Measurements from ENCODE around the gene STKLD1. TPM values are rescaled to one million over a fixed set of nuclear protein-coding genes. Genes with fewer than 3 reads are reported as not detected.

STKLD1 gene
- total RNA-seq, 1 donor = 0.72 TPM

DNA sequence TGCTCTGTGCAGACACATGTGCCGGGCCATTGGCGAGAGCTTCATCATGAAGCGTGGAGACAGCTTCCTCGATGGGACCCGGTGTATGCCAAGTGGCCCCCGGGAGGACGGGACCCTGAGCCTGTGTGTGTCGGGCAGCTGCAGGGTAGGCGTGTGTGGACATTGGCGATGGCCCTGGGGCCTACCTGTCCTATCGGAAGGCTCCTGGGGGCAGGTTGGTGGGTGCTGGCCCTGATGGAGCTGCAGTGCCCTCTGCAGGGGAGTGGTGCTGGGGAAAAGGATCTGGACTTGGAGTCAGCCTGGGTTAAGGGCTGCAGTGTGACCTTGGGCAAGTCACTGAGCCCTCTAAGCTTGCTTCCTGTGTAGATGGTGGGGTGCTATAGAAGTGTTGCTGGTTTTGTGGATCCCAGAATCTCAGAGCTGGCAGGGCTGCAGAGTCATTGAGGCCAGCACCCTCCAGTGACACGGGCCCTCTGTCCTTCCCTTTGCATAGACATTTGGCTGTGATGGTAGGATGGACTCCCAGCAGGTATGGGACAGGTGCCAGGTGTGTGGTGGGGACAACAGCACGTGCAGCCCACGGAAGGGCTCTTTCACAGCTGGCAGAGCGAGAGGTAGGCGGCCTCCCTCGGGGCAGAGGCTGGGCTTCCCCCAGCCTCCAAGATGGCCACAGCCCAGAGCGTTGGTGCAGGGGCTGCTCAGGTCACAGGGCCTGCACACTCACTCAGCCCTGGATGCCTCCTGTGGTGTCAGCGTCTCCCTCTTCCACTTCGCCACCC lies 61.8 kb downstream of the STKLD1 start:
- Histone ChIP-seq H3K36me3 (ENCODE audit: insufficient read depth, low read length) (no peaks in the 10 kb centered on the region), H3K27me3 (ENCODE audit: insufficient read depth, low read length) (no peaks in the 10 kb centered on the region), H3K4me3 (ENCODE audit: insufficient read depth, low read length) (no peak overlapping the region), H3K4me1 (ENCODE audit: insufficient read depth, low read length) (no peaks in the 10 kb centered on the region), H3K4me2 (ENCODE audit: insufficient read depth, low read length) (no peak overlapping the region), H3K79me2 (ENCODE audit: insufficient read depth, low read length) (no peaks in the 10 kb centered on the region), H3K27ac (ENCODE audit: low read depth, low read length) (no peak overlapping the region), H3K9me3 (ENCODE audit: low read depth, low read length) (no peaks in the 10 kb centered on the region), H4K20me1 (ENCODE audit: insufficient read depth, low read length) (no peaks in the 10 kb centered on the region), H2AFZ (ENCODE audit: low read length) (no peak overlapping the region)
- TF ChIP-seq, protein P1, sequence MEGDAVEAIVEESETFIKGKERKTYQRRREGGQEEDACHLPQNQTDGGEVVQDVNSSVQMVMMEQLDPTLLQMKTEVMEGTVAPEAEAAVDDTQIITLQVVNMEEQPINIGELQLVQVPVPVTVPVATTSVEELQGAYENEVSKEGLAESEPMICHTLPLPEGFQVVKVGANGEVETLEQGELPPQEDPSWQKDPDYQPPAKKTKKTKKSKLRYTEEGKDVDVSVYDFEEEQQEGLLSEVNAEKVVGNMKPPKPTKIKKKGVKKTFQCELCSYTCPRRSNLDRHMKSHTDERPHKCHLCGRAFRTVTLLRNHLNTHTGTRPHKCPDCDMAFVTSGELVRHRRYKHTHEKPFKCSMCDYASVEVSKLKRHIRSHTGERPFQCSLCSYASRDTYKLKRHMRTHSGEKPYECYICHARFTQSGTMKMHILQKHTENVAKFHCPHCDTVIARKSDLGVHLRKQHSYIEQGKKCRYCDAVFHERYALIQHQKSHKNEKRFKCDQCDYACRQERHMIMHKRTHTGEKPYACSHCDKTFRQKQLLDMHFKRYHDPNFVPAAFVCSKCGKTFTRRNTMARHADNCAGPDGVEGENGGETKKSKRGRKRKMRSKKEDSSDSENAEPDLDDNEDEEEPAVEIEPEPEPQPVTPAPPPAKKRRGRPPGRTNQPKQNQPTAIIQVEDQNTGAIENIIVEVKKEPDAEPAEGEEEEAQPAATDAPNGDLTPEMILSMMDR (IDR thresholded peaks at IDR 0.05; ENCODE audit: extremely low read depth, low read depth, low read length) = no peak
- no peak for DNase-seq (ENCODE audit: insufficient read length, low spot score, missing footprints)

GRCh38 chr9:133439337-133439736 lies 63.2 kb downstream of the STKLD1 start:
- H3K4me1 ChIP-seq (ENCODE audit: insufficient read depth, low read length) = no peaks in the 10 kb centered on the region
- H3K27ac ChIP-seq (ENCODE audit: low read depth, low read length) = no peak overlapping the region
- no peaks in the 10 kb centered on the region for H3K36me3 ChIP-seq (ENCODE audit: insufficient read depth, low read length)
- H3K79me2 ChIP-seq (ENCODE audit: insufficient read depth, low read length) = no peaks in the 10 kb centered on the region
- H3K9me3 ChIP-seq (ENCODE audit: low read depth, low read length) = no peaks in the 10 kb centered on the region
- no peak overlapping the region for H2AFZ ChIP-seq (ENCODE audit: low read length)
- no peak for DNase-seq (ENCODE audit: insufficient read length, low spot score, missing footprints)
- no peak overlapping the region for H3K4me2 ChIP-seq (ENCODE audit: insufficient read depth, low read length)
- TF ChIP-seq, protein P1 (IDR thresholded peaks at IDR 0.05; ENCODE audit: extremely low read depth, low read depth, low read length) = no peak
- H4K20me1 ChIP-seq (ENCODE audit: insufficient read depth, low read length) = no peaks in the 10 kb centered on the region
- H3K4me3 ChIP-seq (ENCODE audit: insufficient read depth, low read length) = no peak overlapping the region
- H3K27me3 ChIP-seq (ENCODE audit: insufficient read depth, low read length) = no peaks in the 10 kb centered on the region

DNA sequence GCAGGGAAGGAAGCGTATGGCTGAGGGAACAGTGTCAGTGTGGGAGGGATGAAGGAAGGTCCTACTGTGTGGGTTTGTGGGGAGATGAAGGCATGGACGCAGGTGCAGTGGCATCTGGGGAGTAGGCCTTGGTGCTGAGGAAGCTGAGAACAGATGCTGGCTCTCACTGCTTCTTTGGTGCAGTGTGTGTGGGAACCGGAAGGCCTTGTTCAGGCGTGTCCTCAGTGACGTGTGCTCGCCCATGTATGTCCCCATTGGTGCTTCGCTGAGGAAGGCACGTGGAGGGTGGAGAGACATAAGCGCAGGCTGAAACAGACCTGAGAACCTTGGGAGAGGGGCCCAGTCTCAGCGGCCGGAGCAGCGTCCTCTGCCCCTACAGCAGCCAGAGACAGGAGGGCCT lies 64.7 kb downstream of the STKLD1 start:
- H3K79me2 ChIP-seq (ENCODE audit: insufficient read depth, low read length) = no peaks in the 10 kb centered on the region
- H3K4me2 ChIP-seq (ENCODE audit: insufficient read depth, low read length) = no peak overlapping the region
- no peaks in the 10 kb centered on the region for H4K20me1 ChIP-seq (ENCODE audit: insufficient read depth, low read length)
- H3K4me3 ChIP-seq (ENCODE audit: insufficient read depth, low read length) = no peak overlapping the region
- H3K4me1 ChIP-seq (ENCODE audit: insufficient read depth, low read length) = no peaks in the 10 kb centered on the region
- no peaks in the 10 kb centered on the region for H3K9me3 ChIP-seq (ENCODE audit: low read depth, low read length)
- no peak overlapping the region for H3K27ac ChIP-seq (ENCODE audit: low read depth, low read length)
- no peak for DNase-seq (ENCODE audit: insufficient read length, low spot score, missing footprints)
- H2AFZ ChIP-seq (ENCODE audit: low read length) = no peak overlapping the region
- H3K36me3 ChIP-seq (ENCODE audit: insufficient read depth, low read length) = no peaks in the 10 kb centered on the region
- TF ChIP-seq, protein P1 (IDR thresholded peaks at IDR 0.05; ENCODE audit: extremely low read depth, low read depth, low read length) = no peak
- no peaks in the 10 kb centered on the region for H3K27me3 ChIP-seq (ENCODE audit: insufficient read depth, low read length)

GRCh38 chr9:133441571-133441970 lies 65.4 kb downstream of the STKLD1 start:
- no peaks in the 10 kb centered on the region for H4K20me1 ChIP-seq (ENCODE audit: insufficient read depth, low read length)
- H3K36me3 ChIP-seq (ENCODE audit: insufficient read depth, low read length) = no peaks in the 10 kb centered on the region
- no peaks in the 10 kb centered on the region for H3K9me3 ChIP-seq (ENCODE audit: low read depth, low read length)
- no peaks in the 10 kb centered on the region for H3K79me2 ChIP-seq (ENCODE audit: insufficient read depth, low read length)
- TF ChIP-seq, protein P1 (IDR thresholded peaks at IDR 0.05; ENCODE audit: extremely low read depth, low read depth, low read length) = no peak
- H2AFZ ChIP-seq (ENCODE audit: low read length) = no peak overlapping the region
- no peaks in the 10 kb centered on the region for H3K4me1 ChIP-seq (ENCODE audit: insufficient read depth, low read length)
- H3K4me3 ChIP-seq (ENCODE audit: insufficient read depth, low read length) = no peak overlapping the region
- H3K27ac ChIP-seq (ENCODE audit: low read depth, low read length) = no peak overlapping the region
- no peaks in the 10 kb centered on the region for H3K27me3 ChIP-seq (ENCODE audit: insufficient read depth, low read length)
- DNase-seq (ENCODE audit: insufficient read length, low spot score, missing footprints) = no peak
- H3K4me2 ChIP-seq (ENCODE audit: insufficient read depth, low read length) = no peak overlapping the region
